MM.1S (cell line): ENCODE measurements around the gene GPR180.

Experiments used
- DNase-seq: peaks from one replicate; pipeline ENCODE4 v3.0.0-alpha.2; 2015
- H2AFZ ChIP-seq: fragments of 300-600 bp; sonication (generic); 2 replicates; pipeline ENCODE4 v1.6.0; 2016; ENCODE audit warnings: antibody characterized with exemption, low read length
- H3F3A ChIP-seq: fragments of 300-600 bp; sonication (generic); 2 replicates; pipeline ENCODE4 v1.6.1; 2016; ENCODE audit warnings: mild to moderate bottlenecking, antibody characterized with exemption, low read length, moderate library complexity, mixed read lengths; ENCODE audit not compliant: insufficient read depth
- H3K27ac ChIP-seq: fragments of 300-600 bp; sonication (generic); 2 replicates; pipeline ENCODE4 v1.5.1; 2016; ENCODE audit warnings: mild to moderate bottlenecking, low read length
- H3K27me3 ChIP-seq: fragments of 300-600 bp; sonication (generic); replicated peaks from 2 replicates; pipeline ENCODE4 v1.6.0; 2016; ENCODE audit warnings: low read length; ENCODE audit not compliant: insufficient read depth
- H3K36me3 ChIP-seq: fragments of 300-600 bp; sonication (generic); replicated peaks from 2 replicates; pipeline ENCODE4 v1.6.1; 2016; ENCODE audit warnings: mild to moderate bottlenecking, low read length, mixed read lengths; ENCODE audit not compliant: insufficient read depth
- H3K4me1 ChIP-seq: fragments of 300-600 bp; sonication (generic); 2 replicates; pipeline ENCODE4 v1.6.1; 2016; ENCODE audit warnings: low read length, mixed read lengths
- H3K4me2 ChIP-seq: fragments of 300-600 bp; sonication (generic); 2 replicates; pipeline ENCODE4 v1.6.0; 2016; ENCODE audit warnings: low read depth, low read length
- H3K4me3 ChIP-seq: fragments of 300-600 bp; sonication (generic); 2 replicates; pipeline ENCODE4 v1.5.1; 2016; ENCODE audit warnings: low read length, mixed read lengths
- H3K79me2 ChIP-seq: fragments of 300-600 bp; sonication (generic); 2 replicates; pipeline ENCODE4 v1.6.1; 2016; ENCODE audit warnings: mixed run types, low read length, mixed read lengths
- H3K9ac ChIP-seq: fragments of 300-600 bp; sonication (generic); 2 replicates; pipeline ENCODE4 v1.6.1; 2016; ENCODE audit warnings: low read length, mixed read lengths
- H3K9me2 ChIP-seq: fragments of 300-600 bp; sonication (generic); replicated peaks from 2 replicates; pipeline ENCODE4 v1.6.1; 2016; ENCODE audit warnings: mild to moderate bottlenecking, low read length, mixed read lengths; ENCODE audit not compliant: insufficient read depth
- H3K9me3 ChIP-seq: fragments of 300-600 bp; sonication (generic); replicated peaks from 2 replicates; pipeline ENCODE4 v1.6.1; 2016; ENCODE audit warnings: mild to moderate bottlenecking, low read length, mixed read lengths; ENCODE audit not compliant: insufficient read depth
- H4K20me1 ChIP-seq: fragments of 300-600 bp; sonication (generic); 2 replicates; pipeline ENCODE4 v1.6.1; 2016; ENCODE audit warnings: mild to moderate bottlenecking, low read length, moderate library complexity, mixed read lengths; ENCODE audit not compliant: insufficient read depth
- CTCF ChIP-seq: fragments of 300-600 bp; sonication (generic); IDR thresholded peaks from 2 replicates; pipeline ENCODE4 v1.5.1; 2016; ENCODE audit warnings: antibody characterized with exemption, low read length, mixed read lengths
- EZH2 ChIP-seq: fragments of 300-600 bp; sonication (generic); optimal IDR thresholded peaks from 2 replicates; pipeline ENCODE3; 2017; ENCODE audit warnings: low read depth, mild to moderate bottlenecking, antibody characterized with exemption, low read length, mixed read lengths
- EZH2phosphoT487 ChIP-seq: fragments of 300-600 bp; sonication (generic); IDR thresholded peaks from 2 replicates; pipeline ENCODE4 v1.6.1; 2018; ENCODE audit warnings: antibody characterized with exemption, low read length

GPR180 gene

GRCh38 chr13:94561126-94561525, 40.5 kb upstream of the GPR180 start:
- H3K4me3 ChIP-seq = no peak overlapping the region
- no peak overlapping the region for H3K27ac ChIP-seq
- TF ChIP-seq CTCF = no peak
- no peaks in the 10 kb centered on the region for H3F3A ChIP-seq
- no peaks in the 10 kb centered on the region for H3K27me3 ChIP-seq
- H3K4me2 ChIP-seq = no peak overlapping the region
- H3K9me2 ChIP-seq = no peaks in the 10 kb centered on the region
- no peak overlapping the region for H2AFZ ChIP-seq
- no peaks in the 10 kb centered on the region for H3K9me3 ChIP-seq
- H3K79me2 ChIP-seq = no peaks in the 10 kb centered on the region
- peaks cover 3% of the 10 kb centered on the region; the same call in 1 of the 2 replicates for H3K4me1 ChIP-seq
- DNase-seq = no peak
- no peak overlapping the region for H3K9ac ChIP-seq
- no peaks in the 10 kb centered on the region for H3K36me3 ChIP-seq
- H4K20me1 ChIP-seq = no peaks in the 10 kb centered on the region

GRCh38 chr13:94567581-94567980, 34.1 kb upstream of the GPR180 start:
- Histone ChIP-seq H3K4me3 (no peak overlapping the region), H3K4me2 (no peak overlapping the region), H3K27ac (no peak overlapping the region), H3K9me3 (no peaks in the 10 kb centered on the region), H3K79me2 (no peaks in the 10 kb centered on the region), H3K27me3 (no peaks in the 10 kb centered on the region), H3K4me1 (no peaks in the 10 kb centered on the region), H3K9ac (no peak overlapping the region), H3K36me3 (no peaks in the 10 kb centered on the region), H3K9me2 (no peaks in the 10 kb centered on the region), H4K20me1 (no peaks in the 10 kb centered on the region), H3F3A (no peaks in the 10 kb centered on the region), H2AFZ (no peak overlapping the region)
- TF ChIP-seq CTCF = no peak
- TF ChIP-seq EZH2phosphoT487 = no peak
- no peak for TF ChIP-seq EZH2
- no peak for DNase-seq

GRCh38 chr13:94568443-94568842, 33.2 kb upstream of the GPR180 start:
- H3K9me3 ChIP-seq = no peaks in the 10 kb centered on the region
- no peak overlapping the region for H2AFZ ChIP-seq
- H3K4me3 ChIP-seq = no peak overlapping the region
- H3K9me2 ChIP-seq = no peaks in the 10 kb centered on the region
- no peak for DNase-seq
- no peak overlapping the region for H3K4me2 ChIP-seq
- no peaks in the 10 kb centered on the region for H3K27me3 ChIP-seq
- TF ChIP-seq CTCF = no peak
- TF ChIP-seq EZH2 = no peak
- TF ChIP-seq EZH2phosphoT487 = no peak
- H4K20me1 ChIP-seq = no peaks in the 10 kb centered on the region
- no peaks in the 10 kb centered on the region for H3K79me2 ChIP-seq
- H3K36me3 ChIP-seq = no peaks in the 10 kb centered on the region
- H3K27ac ChIP-seq = no peak overlapping the region
- no peaks in the 10 kb centered on the region for H3K4me1 ChIP-seq
- H3F3A ChIP-seq = no peaks in the 10 kb centered on the region
- H3K9ac ChIP-seq = no peak overlapping the region

- no peak overlapping the region for H3K4me3 ChIP-seq
- no peak overlapping the region for H2AFZ ChIP-seq
- H3F3A ChIP-seq = no peaks in the 10 kb centered on the region
- H3K4me2 ChIP-seq = no peak overlapping the region
- no peaks in the 10 kb centered on the region for H4K20me1 ChIP-seq
- TF ChIP-seq EZH2phosphoT487 (no peak), EZH2 (no peak), CTCF (no peak)
- H3K36me3 ChIP-seq = no peaks in the 10 kb centered on the region; the same call in 1 of the 2 replicates
- no peaks in the 10 kb centered on the region for H3K4me1 ChIP-seq
- H3K27me3 ChIP-seq = no peaks in the 10 kb centered on the region
- no peak overlapping the region for H3K9ac ChIP-seq
- no peaks in the 10 kb centered on the region for H3K79me2 ChIP-seq
- H3K27ac ChIP-seq = no peak overlapping the region
- no peaks in the 10 kb centered on the region for H3K9me2 ChIP-seq
- no peak for DNase-seq
- no peaks in the 10 kb centered on the region for H3K9me3 ChIP-seq
These were observed 32.0 kb upstream of the GPR180 start for GRCh38 chr13:94569615-94570014.
